Common myeloid progenitor, CD34-positive (primary cell): ENCODE data around the gene PHKB.
"Not testable (repeated sequence)": the region's sequence is repeated elsewhere in the genome, so short reads cannot be mapped to it uniquely, and the experiment has no call there.

Experiments
- CTCF ChIA-PET: fragments of 350-600 bp; sonication (Branson Sonifier 250); formaldehyde crosslinking; loops from one replicate; lab custom pipeline; 2021; ENCODE audit warnings: antibody characterized with exemption; lab: Charles Lee
- POLR2A ChIA-PET: fragments of 350-600 bp; sonication (Branson Sonifier 250); formaldehyde crosslinking; loops from one replicate; lab custom pipeline; 2021; ENCODE audit warnings: antibody characterized with exemption; lab: Charles Lee
- DNase-seq, 3 donors: peaks; one replicate each; pipeline versions ENCODE4 v3.0.0 to v3.0.0-alpha.2; 2013
- H3K27ac ChIP-seq, 2 experiments: 1 replicate in 1 of 2; 2 replicates in 1 of 2; pipeline ENCODE4 v1.7.0; 2013; ENCODE audit warnings: inconsistent platforms in 2 of 2, low read length in 2 of 2, mild to moderate bottlenecking in 2 of 2, low read depth in 1 of 2, moderate library complexity in 1 of 2; ENCODE audit not compliant: severe bottlenecking in 2 of 2, insufficient read depth in 1 of 2, poor library complexity in 1 of 2
- H3K27me3 ChIP-seq, 5 experiments: replicated peaks in 2 of 5; 1 replicate in 3 of 5; 2 replicates in 2 of 5; pipeline versions ENCODE4 v1.6.1 to v1.7.0; 2013; ENCODE audit warnings: low read length in 4 of 5, mild to moderate bottlenecking in 2 of 5, moderate library complexity in 2 of 5, inconsistent platforms in 1 of 5; ENCODE audit not compliant: insufficient read depth in 5 of 5, control insufficient read depth in 4 of 5
- H3K36me3 ChIP-seq, 4 experiments: 1 replicate in 2 of 4; 2 replicates in 2 of 4; pipeline versions ENCODE4 v1.6.1 to v1.7.0; 2013; ENCODE audit warnings: low read length in 3 of 4, control low read depth in 1 of 4, mild to moderate bottlenecking in 1 of 4; ENCODE audit not compliant: control insufficient read depth in 4 of 4, insufficient read depth in 4 of 4
- H3K4me1 ChIP-seq, 4 experiments: 1 replicate in 3 of 4; 2 replicates in 1 of 4; pipeline versions ENCODE4 v1.6.1 to v1.7.1; 2013; ENCODE audit warnings: low read length in 3 of 4, mild to moderate bottlenecking in 3 of 4, control low read depth in 1 of 4, inconsistent platforms in 1 of 4, moderate library complexity in 1 of 4; ENCODE audit not compliant: control insufficient read depth in 4 of 4, insufficient read depth in 4 of 4; ENCODE audit errors: control extremely low read depth in 1 of 4
- H3K4me3 ChIP-seq, 7 experiments: 1 replicate in 4 of 7; 2 replicates in 3 of 7; pipeline versions ENCODE4 v1.5.1 to v1.7.0; 2013; ENCODE audit warnings: mild to moderate bottlenecking in 7 of 7, low read length in 6 of 7, moderate library complexity in 6 of 7, inconsistent platforms in 2 of 7, low read depth in 2 of 7, control low read depth in 1 of 7; ENCODE audit not compliant: insufficient read depth in 4 of 7, control insufficient read depth in 1 of 7; ENCODE audit errors: extremely low read depth in 1 of 7
- H3K9me3 ChIP-seq, 5 experiments: 1 replicate in 4 of 5; 2 replicates in 1 of 5; pipeline versions ENCODE4 v1.6.1 to v1.7.1; 2013; ENCODE audit warnings: low read length in 4 of 5, mild to moderate bottlenecking in 2 of 5, inconsistent platforms in 1 of 5, low read depth in 1 of 5, moderate library complexity in 1 of 5; ENCODE audit not compliant: control insufficient read depth in 4 of 5, insufficient read depth in 2 of 5; ENCODE audit errors: control extremely low read depth in 1 of 5
- WGBS: methylation state at CpG from one replicate; pipeline ENCODE4 v1.1.5; 2013; ENCODE audit not compliant: insufficient coverage; 5-methylcytosine and 5-hydroxymethylcytosine counted together

PHKB gene

GRCh38 chr16:47554587-47554986, 93.5 kb downstream of the PHKB start:
- DNase-seq, H3K27me3 ChIP-seq, H3K4me1 ChIP-seq, CTCF ChIA-PET, H3K27ac ChIP-seq, POLR2A ChIA-PET, H3K4me3 ChIP-seq: not testable (repeated sequence)
- Histone ChIP-seq H3K36me3 (peaks cover 13 to 37% (median 21%) of the 10 kb centered on the region in 4 experiments), H3K9me3 (peaks cover 2 to 34% (median 29%) of the 10 kb centered on the region in 5 experiments)
- 95% methylated on average over 8 of the region's 8 CpGs for WGBS

GRCh38 chr16:47561286-47561685, 100.2 kb downstream of the PHKB start:
- DNase-seq: no peak
- no peak overlapping the region for H3K4me3 ChIP-seq
- H3K36me3 ChIP-seq: peaks cover 4 to 26% (median 13%) of the 10 kb centered on the region in 4 experiments
- peaks cover 0 to 3% (median 0%) of the 10 kb centered on the region in 5 experiments for H3K9me3 ChIP-seq
- CTCF ChIA-PET: interaction anchor here (1.2 kb wide), 1 partner anchor 10 kb away, joined by 3 read pairs; no protein-coding TSS in a partner anchor
- POLR2A ChIA-PET: no interaction called here
- no peaks in the 10 kb centered on the region for H3K4me1 ChIP-seq
- 100% methylated on average over 1 of the region's 1 CpG for WGBS
- no peaks in the 10 kb centered on the region for H3K27me3 ChIP-seq
- H3K27ac ChIP-seq: no peak overlapping the region

- Histone ChIP-seq H3K9me3 (peaks cover 0 to 3% (median 0%) of the 10 kb centered on the region in 5 experiments), H3K4me1 (no peaks in the 10 kb centered on the region), H3K27ac (no peak overlapping the region), H3K27me3 (no peaks in the 10 kb centered on the region), H3K36me3 (peaks cover 4 to 28% (median 13%) of the 10 kb centered on the region in 4 experiments), H3K4me3 (no peak overlapping the region)
- ChIA-PET POLR2A (no interaction called here), CTCF (no interaction called here)
- no peak for DNase-seq
These were observed 101.2 kb downstream of the PHKB start for GRCh38 chr16:47562366-47562765.

GRCh38 chr16:47565454-47565853, 104.3 kb downstream of the PHKB start:
- no peaks in the 10 kb centered on the region for H3K27me3 ChIP-seq
- no peak overlapping the region for H3K27ac ChIP-seq
- no peak overlapping the region for H3K4me3 ChIP-seq
- WGBS: 85% methylated on average over 4 of the region's 6 CpGs
- H3K4me1 ChIP-seq: no peaks in the 10 kb centered on the region
- peak in 2 of 3 donors; percentile 8 to 10 for DNase-seq
- ChIA-PET CTCF (interaction anchor here (1.2 kb wide), 1 partner anchor 26 kb away, joined by 3 read pairs; no protein-coding TSS in a partner anchor), POLR2A (no interaction called here)
- H3K36me3 ChIP-seq: peaks cover 0 to 25% (median 10%) of the 10 kb centered on the region in 4 experiments
- H3K9me3 ChIP-seq: peaks cover 0 to 3% (median 0%) of the 10 kb centered on the region in 5 experiments

- Histone ChIP-seq H3K4me1 (no peaks in the 10 kb centered on the region), H3K27me3 (no peaks in the 10 kb centered on the region), H3K9me3 (peaks cover 0 to 3% (median 0%) of the 10 kb centered on the region in 5 experiments), H3K4me3 (no peak overlapping the region), H3K36me3 (peaks cover 0 to 28% (median 15%) of the 10 kb centered on the region in 4 experiments), H3K27ac (no peak overlapping the region)
- CTCF ChIA-PET: no interaction called here
- POLR2A ChIA-PET: no interaction called here
- whole genome bisulfite sequencing: no CpG with 5 or more reads among the region's 2 CpGs
- DNase-seq: no peak
These were observed 106.2 kb downstream of the PHKB start for GRCh38 chr16:47567321-47567720.

- H3K9me3 ChIP-seq: peaks cover 0 to 3% (median 0%) of the 10 kb centered on the region in 5 experiments
- no peak for DNase-seq
- H3K36me3 ChIP-seq: peaks cover 0 to 32% (median 21%) of the 10 kb centered on the region in 4 experiments
- H3K27me3 ChIP-seq: no peaks in the 10 kb centered on the region
- POLR2A ChIA-PET: no interaction called here
- CTCF ChIA-PET: no interaction called here
- WGBS: no CpG with 5 or more reads among the region's 1 CpG
- H3K4me3 ChIP-seq: no peak overlapping the region
- no peaks in the 10 kb centered on the region for H3K4me1 ChIP-seq
- no peak overlapping the region for H3K27ac ChIP-seq
These were observed 107.2 kb downstream of the PHKB start for GRCh38 chr16:47568351-47568750.

GRCh38 chr16:47571049-47571448, 109.9 kb downstream of the PHKB start:
- ChIA-PET CTCF (interaction anchor here (0.6 kb wide), 1 partner anchor 10 kb away, joined by 3 read pairs; no protein-coding TSS in a partner anchor), POLR2A (no interaction called here)
- H3K4me3 ChIP-seq: no peak overlapping the region
- peaks cover 0 to 4% (median 0%) of the 10 kb centered on the region in 5 experiments for H3K9me3 ChIP-seq
- DNase-seq: no peak
- H3K27ac ChIP-seq: no peak overlapping the region
- H3K36me3 ChIP-seq: peaks cover 2 to 32% (median 17%) of the 10 kb centered on the region in 4 experiments
- no peaks in the 10 kb centered on the region for H3K27me3 ChIP-seq
- no peaks in the 10 kb centered on the region for H3K4me1 ChIP-seq
